ENCODE measurements around the gene TAF5L. TPM values are rescaled to one million over a fixed set of nuclear protein-coding genes. Genes with fewer than 3 reads are reported as not detected.

The TAF5L gene
- total RNA-seq, 1 experiment from 2014 or later = 37.6 TPM

- peak; percentile 71 for DNase-seq (ENCODE audit: unreplicated experiment)
- TF ChIP-seq, protein P1, sequence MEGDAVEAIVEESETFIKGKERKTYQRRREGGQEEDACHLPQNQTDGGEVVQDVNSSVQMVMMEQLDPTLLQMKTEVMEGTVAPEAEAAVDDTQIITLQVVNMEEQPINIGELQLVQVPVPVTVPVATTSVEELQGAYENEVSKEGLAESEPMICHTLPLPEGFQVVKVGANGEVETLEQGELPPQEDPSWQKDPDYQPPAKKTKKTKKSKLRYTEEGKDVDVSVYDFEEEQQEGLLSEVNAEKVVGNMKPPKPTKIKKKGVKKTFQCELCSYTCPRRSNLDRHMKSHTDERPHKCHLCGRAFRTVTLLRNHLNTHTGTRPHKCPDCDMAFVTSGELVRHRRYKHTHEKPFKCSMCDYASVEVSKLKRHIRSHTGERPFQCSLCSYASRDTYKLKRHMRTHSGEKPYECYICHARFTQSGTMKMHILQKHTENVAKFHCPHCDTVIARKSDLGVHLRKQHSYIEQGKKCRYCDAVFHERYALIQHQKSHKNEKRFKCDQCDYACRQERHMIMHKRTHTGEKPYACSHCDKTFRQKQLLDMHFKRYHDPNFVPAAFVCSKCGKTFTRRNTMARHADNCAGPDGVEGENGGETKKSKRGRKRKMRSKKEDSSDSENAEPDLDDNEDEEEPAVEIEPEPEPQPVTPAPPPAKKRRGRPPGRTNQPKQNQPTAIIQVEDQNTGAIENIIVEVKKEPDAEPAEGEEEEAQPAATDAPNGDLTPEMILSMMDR (IDR thresholded peaks at IDR 0.05; ENCODE audit: unreplicated experiment) = no peak
- no peak overlapping the region for H3K27ac Mint-ChIP-seq (ENCODE audit: low read depth, unreplicated experiment)
- no peak overlapping the region for H3K4me3 Mint-ChIP-seq (ENCODE audit: unreplicated experiment)
- no peaks in the 10 kb centered on the region for H3K9me3 Mint-ChIP-seq (ENCODE audit: unreplicated experiment)
- H3K36me3 Mint-ChIP-seq (ENCODE audit: insufficient read depth, unreplicated experiment) = no peaks in the 10 kb centered on the region
- POLR2A ChIA-PET = interaction anchor here (0.9 to 6.4 kb wide), 10 partner anchors 12 to 79 kb away, joined by 3 to 61 read pairs (median 4); partner anchors contain the start of genes ABCB10, TAF5L and URB2
- H3K4me1 Mint-ChIP-seq (ENCODE audit: insufficient read depth, unreplicated experiment) = peaks cover 11% of the 10 kb centered on the region
- CTCF ChIA-PET = interaction anchor here (0.7 to 3.4 kb wide), 4 partner anchors 14 to 129 kb away, joined by 3 to 14 read pairs (median 4); partner anchors contain the start of gene ABCB10
- BruUV-seq (replicated peaks) = no TSS peak
- no peaks in the 10 kb centered on the region for H3K27me3 Mint-ChIP-seq (ENCODE audit: insufficient read depth, unreplicated experiment)
- intact Hi-C loops (cut with micrococcal nuclease) = loop anchor here (5.0 kb wide), 1 partner anchor 730 kb away; no protein-coding TSS in a partner anchor
Measured at GRCh38 chr1:229582011-229582694, 43.8 kb downstream of the TAF5L start.

DNA sequence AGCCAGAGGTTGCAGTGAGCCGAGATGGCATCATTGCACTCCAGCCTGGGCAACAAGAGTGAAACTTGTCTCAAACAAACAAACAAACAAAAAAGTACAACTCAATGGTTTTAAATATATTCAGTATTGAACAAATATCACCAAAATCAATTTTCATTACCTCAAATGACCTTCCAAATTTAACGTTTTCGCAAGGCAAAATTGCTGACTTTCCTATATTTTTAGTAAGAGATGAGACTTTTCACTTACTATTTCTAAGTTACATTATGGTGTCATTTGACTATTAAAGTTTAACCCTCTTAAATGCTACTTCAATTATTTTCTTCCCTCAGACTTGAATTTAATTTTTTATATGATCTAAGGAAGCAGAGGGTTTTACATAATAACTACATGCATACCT lies 44.4 kb downstream of the TAF5L start:
- BruUV-seq (replicated peaks) = no TSS peak
- H3K27me3 Mint-ChIP-seq (ENCODE audit: insufficient read depth, unreplicated experiment) = no peaks in the 10 kb centered on the region
- no peaks in the 10 kb centered on the region for H3K36me3 Mint-ChIP-seq (ENCODE audit: insufficient read depth, unreplicated experiment)
- H3K4me1 Mint-ChIP-seq (ENCODE audit: insufficient read depth, unreplicated experiment) = peaks cover 11% of the 10 kb centered on the region
- no peaks in the 10 kb centered on the region for H3K9me3 Mint-ChIP-seq (ENCODE audit: unreplicated experiment)
- DNase-seq (ENCODE audit: unreplicated experiment) = no peak
- no peak overlapping the region for H3K4me3 Mint-ChIP-seq (ENCODE audit: unreplicated experiment)
- ChIA-PET POLR2A (interaction anchor here (0.9 to 6.4 kb wide), 7 partner anchors 13 to 44 kb away, joined by 3 to 61 read pairs (median 5); partner anchors contain the start of genes ABCB10, TAF5L and URB2), CTCF (interaction anchor here (0.6 to 3.4 kb wide), 2 partner anchors 11 to 23 kb away, joined by 4 to 14 read pairs; partner anchors contain the start of gene ABCB10)
- intact Hi-C loops (cut with micrococcal nuclease) = loop anchor here (5.0 kb wide), 1 partner anchor 731 kb away; no protein-coding TSS in a partner anchor
- no peak overlapping the region for H3K27ac Mint-ChIP-seq (ENCODE audit: low read depth, unreplicated experiment)
- TF ChIP-seq, protein P1 (IDR thresholded peaks at IDR 0.05; ENCODE audit: unreplicated experiment) = no peak

DNA sequence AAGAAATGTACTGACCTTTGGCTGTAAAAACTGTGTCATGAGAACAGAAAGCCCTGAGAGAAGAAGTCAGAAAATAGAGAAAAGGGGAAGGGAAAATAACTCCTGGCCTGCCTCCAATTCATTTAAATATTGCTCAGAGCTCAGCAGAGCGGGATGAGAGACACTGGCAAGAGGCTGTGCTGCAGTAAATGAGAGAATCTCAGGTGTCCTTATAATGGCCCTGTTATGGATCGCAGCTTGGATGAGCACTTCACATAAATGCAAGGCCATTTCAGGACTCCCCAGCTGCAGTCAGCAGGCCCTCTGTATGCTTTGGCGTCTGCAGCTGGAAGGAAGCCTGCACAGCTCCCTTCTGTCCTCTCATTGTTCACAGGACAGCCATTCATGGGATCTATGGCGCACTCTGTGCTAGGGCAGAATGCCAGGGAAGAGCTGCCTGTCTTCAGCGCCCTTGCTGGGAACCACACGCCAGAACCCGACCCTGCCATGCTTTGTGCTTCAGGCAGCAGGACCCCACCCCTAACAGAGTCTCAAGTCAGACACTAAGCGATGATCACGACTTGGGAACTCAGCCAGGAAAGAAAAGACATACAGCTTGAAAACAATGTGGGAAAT lies 46.8 kb downstream of the TAF5L start:
- no peak overlapping the region for H3K4me3 Mint-ChIP-seq (ENCODE audit: unreplicated experiment)
- no peak overlapping the region for H3K27ac Mint-ChIP-seq (ENCODE audit: low read depth, unreplicated experiment)
- DNase-seq (ENCODE audit: unreplicated experiment) = peak; percentile 38
- no peaks in the 10 kb centered on the region for H3K9me3 Mint-ChIP-seq (ENCODE audit: unreplicated experiment)
- POLR2A ChIA-PET = interaction anchor here (0.9 to 6.4 kb wide), 9 partner anchors 9 to 46 kb away, joined by 3 to 61 read pairs (median 4); partner anchors contain the start of genes ABCB10, TAF5L and URB2
- CTCF ChIA-PET = interaction anchor here (0.6 to 1.6 kb wide), 9 partner anchors 9 to 1173 kb away, joined by 3 to 6 read pairs (median 4); partner anchors contain the start of gene ABCB10
- TF ChIP-seq, protein P1 (IDR thresholded peaks at IDR 0.05; ENCODE audit: unreplicated experiment) = no peak
- intact Hi-C loops (cut with micrococcal nuclease) = loop anchor here (10.0 kb wide), 1 partner anchor 506 kb away; no protein-coding TSS in a partner anchor
- no peaks in the 10 kb centered on the region for H3K27me3 Mint-ChIP-seq (ENCODE audit: insufficient read depth, unreplicated experiment)
- H3K36me3 Mint-ChIP-seq (ENCODE audit: insufficient read depth, unreplicated experiment) = no peaks in the 10 kb centered on the region
- no TSS peak for BruUV-seq (replicated peaks)
- H3K4me1 Mint-ChIP-seq (ENCODE audit: insufficient read depth, unreplicated experiment) = peaks cover 11% of the 10 kb centered on the region

Data from MCF 10A (cell line).